ENCODE measurements around the gene OR2A5. TPM values are rescaled to one million over a fixed set of nuclear protein-coding genes. Genes with fewer than 3 reads are reported as not detected.

Gene OR2A5
- total and polyA plus RNA-seq, 10 donors = not detected

GRCh38 chr7:144022169-144022568 is 26.6 kb upstream of the OR2A5 start:
- H3K27ac ChIP-seq = no peak overlapping the region
- intact Hi-C loops (cut with DNase I; ENCODE audit: low total_unique reads) = no loop called here
- TF ChIP-seq POLR2AphosphoS5 (IDR thresholded peaks at IDR 0.05) (no peak), CTCF (IDR thresholded peaks at IDR 0.05 in 8 of 11, conservative IDR thresholded peaks at IDR 0.05 in 3 of 11) (no peak), POLR2A (IDR thresholded peaks at IDR 0.05) (no peak)
- no peaks in the 10 kb centered on the region for H3K27me3 ChIP-seq (replicated peaks in 1 of 7)
- no peak overlapping the region for H3K4me3 ChIP-seq
- no peak for DNase-seq
- no peaks in the 10 kb centered on the region for H3K36me3 ChIP-seq
- no peaks in the 10 kb centered on the region for H3K4me1 ChIP-seq
- H3K9me3 ChIP-seq = no peaks in the 10 kb centered on the region

GRCh38 chr7:144023171-144023827 is 25.4 kb upstream of the OR2A5 start:
- H3K27me3 ChIP-seq (replicated peaks in 1 of 7) = no peaks in the 10 kb centered on the region
- intact Hi-C loops (cut with DNase I; ENCODE audit: low total_unique reads) = no loop called here

GRCh38 chr7:144024213-144024612 is 24.5 kb upstream of the OR2A5 start:
- intact Hi-C loops (cut with DNase I; ENCODE audit: low total_unique reads) = no loop called here
- H3K36me3 ChIP-seq = no peaks in the 10 kb centered on the region
- no peak overlapping the region for H3K4me3 ChIP-seq
- H3K27ac ChIP-seq = no peak overlapping the region
- H3K9me3 ChIP-seq = no peaks in the 10 kb centered on the region
- TF ChIP-seq POLR2AphosphoS5 (IDR thresholded peaks at IDR 0.05) (no peak), POLR2A (IDR thresholded peaks at IDR 0.05) (no peak)
- 62 to 71% (median 68%) methylated on average over 3 of the region's 3 CpGs for WGBS, 5 donors
- no peaks in the 10 kb centered on the region for H3K4me1 ChIP-seq
- no peaks in the 10 kb centered on the region for H3K27me3 ChIP-seq (replicated peaks in 1 of 7)
- no peak for DNase-seq

More at GRCh38 chr7:144023171-144023827, 25.4 kb upstream of the OR2A5 start:
- Histone ChIP-seq H3K4me3 (no peak overlapping the region), H3K4me1 (no peaks in the 10 kb centered on the region), H3K36me3 (no peaks in the 10 kb centered on the region), H3K27ac (no peak overlapping the region), H3K9me3 (no peaks in the 10 kb centered on the region)
- TF ChIP-seq POLR2A (IDR thresholded peaks at IDR 0.05) (no peak), CTCF (IDR thresholded peaks at IDR 0.05 in 8 of 11, conservative IDR thresholded peaks at IDR 0.05 in 3 of 11) (no peak), POLR2AphosphoS5 (IDR thresholded peaks at IDR 0.05) (no peak)
- DNase-seq = no peak
- WGBS, 5 donors = 81 to 86% (median 84%) methylated on average over 4 of the region's 4 CpGs

GRCh38 chr7:144026203-144026883 is 22.4 kb upstream of the OR2A5 start:
- H3K27me3 ChIP-seq (replicated peaks in 1 of 7) = no peaks in the 10 kb centered on the region
- no peak overlapping the region for H3K4me3 ChIP-seq
- H3K36me3 ChIP-seq = no peaks in the 10 kb centered on the region
- H3K4me1 ChIP-seq = no peaks in the 10 kb centered on the region
- no peak overlapping the region for H3K27ac ChIP-seq
- no peak for DNase-seq
- intact Hi-C loops (cut with DNase I; ENCODE audit: low total_unique reads) = no loop called here
- 53 to 69% (median 58%) methylated on average over 4 of the region's 4 CpGs for WGBS, 5 donors
- no peaks in the 10 kb centered on the region for H3K9me3 ChIP-seq
- TF ChIP-seq CTCF (IDR thresholded peaks at IDR 0.05 in 8 of 11, conservative IDR thresholded peaks at IDR 0.05 in 3 of 11) (no peak), POLR2A (IDR thresholded peaks at IDR 0.05) (no peak), POLR2AphosphoS5 (IDR thresholded peaks at IDR 0.05) (no peak)
